HUDEP-2 (cell line): Measurements from ENCODE around the gene TBPL2.

Experiments used
- DNase-seq, 76 experiments: peaks; one replicate each; lab custom pipeline; 2025; ENCODE audit not compliant: unreplicated experiment in 76 of 76; lab: John Stamatoyannopoulos, UW

TBPL2 gene

GRCh38 chr14:55373784-55374705 is 66.4 kb downstream of the TBPL2 start:
- peak in 7 of 76 experiments; percentile 6 to 38 (median 16) for DNase-seq

- DNase-seq, result peak in 10 of 76 experiments; percentile 4 to 41 (median 19)
Measured at GRCh38 chr14:55372825-55373224, 67.6 kb downstream of the TBPL2 start.

GRCh38 chr14:55372423-55372822 is 68.0 kb downstream of the TBPL2 start:
- peak in 1 of 76 experiments; percentile 14 for DNase-seq

- DNase-seq, result peak in 75 of 76 experiments; percentile 13 to 94 (median 80)
Measured at GRCh38 chr14:55370883-55371455, 69.4 kb downstream of the TBPL2 start.

- no peak for DNase-seq
Measured at GRCh38 chr14:55366271-55366670, 74.1 kb downstream of the TBPL2 start.
